ENCODE results near the gene ZNF532. TPM values are rescaled to one million over a fixed set of nuclear protein-coding genes. Genes with fewer than 3 reads are reported as not detected.

ZNF532 gene
- total and polyA plus RNA-seq, 2 donors from 2014 or later, result 5.7 to 76.3 TPM

DNA sequence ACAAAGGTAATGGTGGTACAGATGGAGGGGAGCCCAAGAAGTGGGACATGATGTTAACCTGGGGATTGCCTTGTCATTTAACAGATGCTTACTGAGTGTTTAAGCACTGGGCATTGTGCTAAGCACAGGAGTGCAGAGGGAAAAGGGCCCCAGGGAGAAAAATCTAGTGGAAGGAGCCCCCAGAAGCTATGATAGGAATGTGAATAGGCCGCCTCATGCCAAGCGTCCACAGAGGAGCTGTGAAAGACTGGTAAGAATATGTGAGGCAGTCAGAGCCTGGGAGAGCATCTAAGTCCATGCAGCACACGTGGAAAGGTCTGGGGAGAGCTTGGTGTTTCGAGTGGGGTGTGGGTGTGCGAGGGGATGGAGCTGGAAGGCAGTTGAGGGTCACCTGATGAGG is 5.5 kb downstream of the ZNF532 start:
- Histone ChIP-seq H3K4me3 (ENCODE audit: low read length in 3 of 3) (no peak overlapping the region), H3K27ac (ENCODE audit: low read depth in 2 of 2, low read length in 2 of 2) (no peak overlapping the region), H3K9ac (ENCODE audit: low read length in 3 of 3) (no peak overlapping the region), H3K27me3 (ENCODE audit: control insufficient read depth, insufficient read depth, low read length) (no peaks in the 10 kb centered on the region), H3K4me1 (ENCODE audit: control insufficient read depth in 2 of 3, insufficient read depth in 2 of 3, low read depth in 1 of 3, low read length in 3 of 3) (peaks cover 8 to 21% (median 17%) of the 10 kb centered on the region in 3 donors), H3K36me3 (ENCODE audit: control insufficient read depth in 2 of 3, insufficient read depth in 3 of 3, low read length in 3 of 3) (peaks cover 5 to 14% (median 10%) of the 10 kb centered on the region in 3 donors), H3K9me3 (ENCODE audit: control insufficient read depth in 2 of 3, insufficient read depth in 1 of 3, low read length in 3 of 3) (peaks cover 0 to 3% (median 0%) of the 10 kb centered on the region in 3 donors)
- FAIRE-seq, result no peak
- intact Hi-C loops (cut with DNase I), result no loop called here
- TF ChIP-seq, protein P1, sequence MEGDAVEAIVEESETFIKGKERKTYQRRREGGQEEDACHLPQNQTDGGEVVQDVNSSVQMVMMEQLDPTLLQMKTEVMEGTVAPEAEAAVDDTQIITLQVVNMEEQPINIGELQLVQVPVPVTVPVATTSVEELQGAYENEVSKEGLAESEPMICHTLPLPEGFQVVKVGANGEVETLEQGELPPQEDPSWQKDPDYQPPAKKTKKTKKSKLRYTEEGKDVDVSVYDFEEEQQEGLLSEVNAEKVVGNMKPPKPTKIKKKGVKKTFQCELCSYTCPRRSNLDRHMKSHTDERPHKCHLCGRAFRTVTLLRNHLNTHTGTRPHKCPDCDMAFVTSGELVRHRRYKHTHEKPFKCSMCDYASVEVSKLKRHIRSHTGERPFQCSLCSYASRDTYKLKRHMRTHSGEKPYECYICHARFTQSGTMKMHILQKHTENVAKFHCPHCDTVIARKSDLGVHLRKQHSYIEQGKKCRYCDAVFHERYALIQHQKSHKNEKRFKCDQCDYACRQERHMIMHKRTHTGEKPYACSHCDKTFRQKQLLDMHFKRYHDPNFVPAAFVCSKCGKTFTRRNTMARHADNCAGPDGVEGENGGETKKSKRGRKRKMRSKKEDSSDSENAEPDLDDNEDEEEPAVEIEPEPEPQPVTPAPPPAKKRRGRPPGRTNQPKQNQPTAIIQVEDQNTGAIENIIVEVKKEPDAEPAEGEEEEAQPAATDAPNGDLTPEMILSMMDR (IDR thresholded peaks at IDR 0.05; ENCODE audit: borderline replicate concordance, extremely low read depth, insufficient read depth), result no peak
- DNase-seq, result no peak

DNA sequence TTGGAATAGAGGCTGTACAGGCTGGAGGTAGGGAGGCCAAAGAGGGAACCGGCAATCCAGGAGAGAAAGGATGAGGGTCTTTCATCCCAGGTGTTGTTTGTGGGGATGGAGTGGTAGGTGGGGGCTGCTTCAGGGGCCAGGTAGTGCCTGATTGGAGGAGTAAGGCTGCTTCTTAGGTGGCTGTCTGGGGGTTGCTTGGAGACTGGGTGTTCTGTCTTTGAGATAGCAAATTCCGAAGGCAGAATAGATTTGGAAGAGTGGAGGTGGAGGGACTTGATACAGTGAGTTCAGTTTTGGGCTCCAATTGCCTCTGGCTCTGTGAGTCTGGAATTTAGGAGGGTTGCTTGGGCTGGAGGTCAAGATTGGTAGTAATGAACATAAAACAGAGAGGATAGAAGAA is 5.9 kb downstream of the ZNF532 start:
- Histone ChIP-seq H3K4me1 (ENCODE audit: control insufficient read depth in 2 of 3, insufficient read depth in 2 of 3, low read depth in 1 of 3, low read length in 3 of 3) (peaks cover 4 to 16% (median 13%) of the 10 kb centered on the region in 3 donors), H3K9me3 (ENCODE audit: control insufficient read depth in 2 of 3, insufficient read depth in 1 of 3, low read length in 3 of 3) (peaks cover 0 to 3% (median 0%) of the 10 kb centered on the region in 3 donors), H3K9ac (ENCODE audit: low read length in 3 of 3) (no peak overlapping the region), H3K36me3 (ENCODE audit: control insufficient read depth in 2 of 3, insufficient read depth in 3 of 3, low read length in 3 of 3) (peaks cover 5 to 14% (median 12%) of the 10 kb centered on the region in 3 donors), H3K4me3 (ENCODE audit: low read length in 3 of 3) (no peak overlapping the region), H3K27ac (ENCODE audit: low read depth in 2 of 2, low read length in 2 of 2) (no peak overlapping the region), H3K27me3 (ENCODE audit: control insufficient read depth, insufficient read depth, low read length) (no peaks in the 10 kb centered on the region)
- no peak for FAIRE-seq
- intact Hi-C loops (cut with DNase I), result no loop called here
- DNase-seq, result no peak
- TF ChIP-seq, protein P1 (IDR thresholded peaks at IDR 0.05; ENCODE audit: borderline replicate concordance, extremely low read depth, insufficient read depth), result no peak

DNA sequence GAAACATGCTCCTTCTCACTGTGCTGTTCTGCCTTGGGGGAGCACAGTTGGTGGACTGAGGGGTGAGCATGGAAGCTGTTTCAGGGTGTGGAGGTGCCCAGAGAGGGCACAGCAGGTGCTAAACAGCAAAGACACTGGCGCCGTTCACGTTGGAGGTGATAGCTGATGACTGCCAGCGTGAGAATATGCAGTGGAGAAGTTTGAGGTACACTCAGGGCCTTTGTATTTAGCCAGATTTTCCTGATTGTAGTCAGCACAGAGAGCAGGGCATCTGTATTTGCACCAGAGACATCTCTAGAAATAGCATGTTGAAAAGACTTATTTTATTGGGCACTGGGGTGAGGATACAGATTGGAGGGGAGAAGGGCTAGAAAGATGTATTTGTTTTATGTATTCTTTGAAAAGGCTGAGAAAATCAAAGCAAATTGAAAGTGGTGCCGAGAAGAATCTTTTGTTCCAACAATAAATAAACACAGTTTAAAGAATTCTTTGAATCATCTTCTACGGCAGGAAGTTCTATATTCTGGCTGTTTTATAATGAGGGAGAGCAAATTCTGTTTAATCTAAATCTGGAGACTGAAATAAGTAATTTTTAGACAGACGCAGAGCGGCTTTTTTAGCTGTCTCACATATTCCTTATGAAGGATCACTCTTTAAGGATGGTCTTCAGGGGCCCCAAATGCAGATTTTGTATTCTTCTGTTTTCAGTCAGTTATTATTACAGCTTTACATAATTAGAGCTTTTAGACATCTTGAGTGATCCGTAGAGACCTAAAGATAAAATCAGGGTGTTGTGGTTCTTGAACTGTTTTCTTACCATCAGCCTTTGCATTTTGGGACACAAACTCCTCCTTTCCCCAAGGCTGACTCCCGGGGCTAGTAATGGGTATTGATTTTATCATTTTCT is 7.1 kb downstream of the ZNF532 start:
- TF ChIP-seq, protein P1 (IDR thresholded peaks at IDR 0.05; ENCODE audit: borderline replicate concordance, extremely low read depth, insufficient read depth), result no peak
- H3K36me3 ChIP-seq (ENCODE audit: control insufficient read depth in 2 of 3, insufficient read depth in 3 of 3, low read length in 3 of 3), result peaks cover 5 to 15% (median 14%) of the 10 kb centered on the region in 3 donors
- DNase-seq, result no peak
- no peak for FAIRE-seq
- peaks cover 1 to 6% (median 6%) of the 10 kb centered on the region in 3 donors for H3K4me1 ChIP-seq (ENCODE audit: control insufficient read depth in 2 of 3, insufficient read depth in 2 of 3, low read depth in 1 of 3, low read length in 3 of 3)
- no peak overlapping the region for H3K27ac ChIP-seq (ENCODE audit: low read depth in 2 of 2, low read length in 2 of 2)
- intact Hi-C loops (cut with DNase I), result no loop called here
- no peak overlapping the region for H3K9ac ChIP-seq (ENCODE audit: low read length in 3 of 3)
- no peak overlapping the region for H3K4me3 ChIP-seq (ENCODE audit: low read length in 3 of 3)
- H3K9me3 ChIP-seq (ENCODE audit: control insufficient read depth in 2 of 3, insufficient read depth in 1 of 3, low read length in 3 of 3), result peaks cover 0 to 3% (median 0%) of the 10 kb centered on the region in 3 donors
- no peaks in the 10 kb centered on the region for H3K27me3 ChIP-seq (ENCODE audit: control insufficient read depth, insufficient read depth, low read length)
